ENCODE data around the gene KIF27.

- no peak for TF ChIP-seq CTCF (IDR thresholded peaks at IDR 0.05 in 2 of 3, conservative IDR thresholded peaks at IDR 0.05 in 1 of 3; ENCODE audit: control insufficient read depth in 2 of 3, extremely low read depth in 1 of 3, insufficient read depth in 1 of 3, low read depth in 3 of 3, low read length in 3 of 3)
- TF ChIP-seq HDAC6 (IDR thresholded peaks at IDR 0.05; ENCODE audit: unreplicated experiment), result no peak
- TF ChIP-seq TARDBP (IDR thresholded peaks at IDR 0.05; ENCODE audit: borderline replicate concordance), result no peak
- TF ChIP-seq ESRRA (IDR thresholded peaks at IDR 0.05; ENCODE audit: low read length), result no peak
- no peak for TF ChIP-seq MYC (IDR thresholded peaks at IDR 0.05; ENCODE audit: insufficient read depth, insufficient read length, insufficient replicate concordance, low read length, severe bottlenecking)
- no peak for TF ChIP-seq YY1 (IDR thresholded peaks at IDR 0.05; ENCODE audit: low read depth, low read length)
- TF ChIP-seq BRCA1 (IDR thresholded peaks at IDR 0.05; ENCODE audit: low read depth, low read length), result no peak
These were observed 48.4 kb upstream of the KIF27 start for GRCh38 chr9:83969602-83970001.

All from GM12878 (cell line).